ENCODE data around the gene TIGD3. TPM values are rescaled to one million over a fixed set of nuclear protein-coding genes. Genes with fewer than 3 reads are reported as not detected.

The TIGD3 gene
- total and polyA plus RNA-seq, 10 of the 15 experiments (the other 5 are each of a cell fraction or from before 2014, with no cell fraction given), result 0.13 to 1.4 (median 0.57) TPM

- no peak for TF ChIP-seq ZNF592 (IDR thresholded peaks at IDR 0.05)
- TF ChIP-seq MXI1 (IDR thresholded peaks at IDR 0.05; ENCODE audit: low read depth, low read length), result no peak; the same call in 1 of the 2 replicates
- TF ChIP-seq KAT2A (conservative IDR thresholded peaks at IDR 0.05; ENCODE audit: control insufficient read depth, low read depth, low read length), result no peak
- TF ChIP-seq CEBPZ (IDR thresholded peaks at IDR 0.05; ENCODE audit: low read depth, low read length), result no peak
- TF ChIP-seq ATF2 (IDR thresholded peaks at IDR 0.05; ENCODE audit: low read length), result no peak
- peak; percentile 64 to 90 for TF ChIP-seq BHLHE40 (IDR thresholded peaks at IDR 0.05; ENCODE audit: borderline replicate concordance in 1 of 2, low read depth in 2 of 2, low read length in 1 of 2)
- peak; percentile 74; the same call in 1 of the 2 replicates for TF ChIP-seq CHD1 (IDR thresholded peaks at IDR 0.05; ENCODE audit: low read depth, low read length)
- TF ChIP-seq E2F4 (IDR thresholded peaks at IDR 0.05; ENCODE audit: low read depth, low read length), result no peak
Observed at GRCh38 chr11:65382033-65382803, 27.7 kb downstream of the TIGD3 start, which contains the start of gene SLC25A45 (continued).
